CD4-positive, alpha-beta T cell (primary cell): Measurements from ENCODE around the gene TRIM44. TPM values are rescaled to one million over a fixed set of nuclear protein-coding genes. Genes with fewer than 3 reads are reported as not detected.

ENCODE experiments used
- ATAC-seq: fragments of 200-7000 bp; cut with Tn5 transposase; one replicate; pipeline ENCODE4 v1.10.0; 2022; ENCODE audit warnings: mild to moderate bottlenecking; ENCODE audit not compliant: poor library complexity
- CTCF ChIA-PET: fragments of 350-600 bp; sonication (Branson Sonifier 250); formaldehyde crosslinking; loops from one replicate; lab custom pipeline; 2021; ENCODE audit warnings: antibody characterized with exemption, inconsistent platforms; lab: Charles Lee
- POLR2A ChIA-PET: fragments of 350-600 bp; sonication (Branson Sonifier 250); formaldehyde crosslinking; loops from one replicate; lab custom pipeline; 2021; ENCODE audit warnings: antibody characterized with exemption, inconsistent platforms; lab: Charles Lee
- DNase-seq, 14 experiments: peaks; one replicate each; pipeline ENCODE4 v3.0.0-alpha.2; 2013 to 2020; ENCODE audit warnings: mixed read lengths in 2 of 14
- H3K27ac ChIP-seq, 2 donors: one replicate each; pipeline versions ENCODE4 v1.5.1 to v1.7.0; 2013; ENCODE audit warnings: low read length in 2 of 2, low read depth in 1 of 2, mild to moderate bottlenecking in 1 of 2
- H3K27me3 ChIP-seq, 2 experiments: 1 replicate in 1 of 2; 2 replicates in 1 of 2; pipeline versions ENCODE4 v1.6.1 to v1.7.0; 2013; ENCODE audit warnings: low read length in 2 of 2, control low read depth in 1 of 2, mild to moderate bottlenecking in 1 of 2, moderate library complexity in 1 of 2; ENCODE audit not compliant: insufficient read depth in 2 of 2, control insufficient read depth in 1 of 2
- H3K36me3 ChIP-seq: one replicate; pipeline ENCODE4 v1.6.1; 2013; ENCODE audit warnings: low read length, control low read depth; ENCODE audit not compliant: insufficient read depth
- H3K4me1 ChIP-seq: one replicate; pipeline ENCODE4 v1.6.1; 2013; ENCODE audit warnings: low read length, control low read depth; ENCODE audit not compliant: insufficient read depth
- H3K4me3 ChIP-seq: one replicate; pipeline ENCODE4 v1.5.1; 2013; ENCODE audit warnings: mild to moderate bottlenecking, low read length, moderate library complexity
- H3K9me3 ChIP-seq, 2 experiments: 1 replicate in 1 of 2; 2 replicates in 1 of 2; pipeline versions ENCODE4 v1.6.1 to v1.7.0; 2013; ENCODE audit warnings: low read length in 2 of 2, mild to moderate bottlenecking in 2 of 2, control low read depth in 1 of 2, moderate library complexity in 1 of 2; ENCODE audit not compliant: control insufficient read depth in 1 of 2, insufficient read depth in 1 of 2
- H3K27ac Mint-ChIP-seq: one replicate; pipeline ENCODE4 v1.8.0; 2020; ENCODE audit warnings: mixed read lengths
- H3K27me3 Mint-ChIP-seq: one replicate; pipeline ENCODE4 v1.8.0; 2021; ENCODE audit warnings: mixed read lengths
- H3K36me3 Mint-ChIP-seq: one replicate; pipeline ENCODE4 v1.8.0; 2021; ENCODE audit warnings: low read depth, mixed read lengths
- H3K4me1 Mint-ChIP-seq: one replicate; pipeline ENCODE4 v1.8.0; 2021; ENCODE audit warnings: low read depth, mixed read lengths
- H3K4me3 Mint-ChIP-seq: one replicate; pipeline ENCODE4 v1.8.0; 2020; ENCODE audit warnings: mild to moderate bottlenecking, mixed read lengths
- H3K9me3 Mint-ChIP-seq: one replicate; pipeline ENCODE4 v1.8.0; 2020; ENCODE audit warnings: mixed read lengths
- CTCF ChIP-seq: fragments of 200-600 bp; IDR thresholded peaks from one replicate; pipeline ENCODE4 v1.8.0; 2022; ENCODE audit warnings: antibody characterized with exemption, mild to moderate bottlenecking
- intact Hi-C, 2 experiments: fragments of 100-400 bp; cut with DNase I in 1 of 2; cut with micrococcal nuclease in 1 of 2; formaldehyde crosslinking; loops; one replicate each; pipeline versions ENCODE4 v1.15.1 to v1.9.0; 2023 to 2025; cut with DNase I, micrococcal nuclease
- total RNA-seq, 174 experiments: library from RNA in 2 of 174; stranded (reverse) in 2 of 174; gene quantifications; one replicate each; pipeline ENCODE4 v1.2.3 and lab custom pipeline; 2021 to 2026

Gene TRIM44
- total RNA-seq, 2 experiments from 2014 or later = 32.1 to 36.7 TPM

GRCh38 chr11:35655254-35655653 lies 7.3 kb upstream of the TRIM44 start:
- no peak for ATAC-seq
- Mint-ChIP-seq H3K9me3 (no peaks in the 10 kb centered on the region), H3K4me1 (no peaks in the 10 kb centered on the region), H3K4me3 (no peak overlapping the region), H3K27ac (no peak overlapping the region), H3K36me3 (no peaks in the 10 kb centered on the region), H3K27me3 (peaks cover 73% of the 10 kb centered on the region)
- Histone ChIP-seq H3K36me3 (no peaks in the 10 kb centered on the region), H3K27ac (no peak overlapping the region), H3K9me3 (no peaks in the 10 kb centered on the region), H3K4me3 (no peak overlapping the region), H3K4me1 (no peaks in the 10 kb centered on the region), H3K27me3 (peaks cover 0 to 15% of the 10 kb centered on the region in 2 experiments)
- ChIA-PET CTCF (no interaction called here), POLR2A (interaction anchor here (0.6 kb wide), 1 partner anchor 531 kb away, joined by 3 read pairs; no protein-coding TSS in a partner anchor)
- no peak for DNase-seq
- intact Hi-C loops = no loop called here
- no peak for TF ChIP-seq CTCF

GRCh38 chr11:35655856-35656255 lies 6.7 kb upstream of the TRIM44 start:
- POLR2A ChIA-PET = no interaction called here
- ATAC-seq (no peak), DNase-seq (no peak)
- intact Hi-C loops = no loop called here
- Mint-ChIP-seq H3K9me3 (no peaks in the 10 kb centered on the region), H3K27ac (no peak overlapping the region), H3K4me1 (no peaks in the 10 kb centered on the region), H3K4me3 (no peak overlapping the region), H3K27me3 (peaks cover 67% of the 10 kb centered on the region), H3K36me3 (no peaks in the 10 kb centered on the region)
- no peaks in the 10 kb centered on the region for H3K4me1 ChIP-seq
- no peaks in the 10 kb centered on the region for H3K9me3 ChIP-seq
- H3K27me3 ChIP-seq = peaks cover 0 to 15% of the 10 kb centered on the region in 2 experiments
- CTCF ChIA-PET = no interaction called here
- no peak for TF ChIP-seq CTCF
- no peaks in the 10 kb centered on the region for H3K36me3 ChIP-seq
- no peak overlapping the region for H3K27ac ChIP-seq
- H3K4me3 ChIP-seq = no peak overlapping the region

- Histone ChIP-seq H3K4me1 (peaks cover 15% of the 10 kb centered on the region), H3K27ac (no peak overlapping the region), H3K9me3 (peaks cover 0 to 5% of the 10 kb centered on the region in 2 experiments), H3K4me3 (no peak overlapping the region), H3K27me3 (peaks cover 0 to 10% of the 10 kb centered on the region in 2 experiments), H3K36me3 (no peaks in the 10 kb centered on the region)
- no peak overlapping the region for H3K27ac Mint-ChIP-seq
- ATAC-seq (no peak), DNase-seq (no peak)
- no peak overlapping the region for H3K4me3 Mint-ChIP-seq
- no peak for TF ChIP-seq CTCF
- H3K36me3 Mint-ChIP-seq = peaks cover 11% of the 10 kb centered on the region
- ChIA-PET CTCF (no interaction called here), POLR2A (interaction anchor here (0.6 kb wide), 1 partner anchor 9 kb away, joined by 3 read pairs; no protein-coding TSS in a partner anchor)
- peaks cover 3% of the 10 kb centered on the region for H3K9me3 Mint-ChIP-seq
- peaks cover 48% of the 10 kb centered on the region for H3K27me3 Mint-ChIP-seq
- intact Hi-C loops = no loop called here
- peaks cover 19% of the 10 kb centered on the region for H3K4me1 Mint-ChIP-seq
These were observed 4.3 kb upstream of the TRIM44 start for GRCh38 chr11:35658020-35658948.
